Measurements from ENCODE around the gene UNC45A.
"Not testable (repeated sequence)": the region's sequence is repeated elsewhere in the genome, so short reads cannot be mapped to it uniquely, and the experiment has no call there.

Gene UNC45A

DNA sequence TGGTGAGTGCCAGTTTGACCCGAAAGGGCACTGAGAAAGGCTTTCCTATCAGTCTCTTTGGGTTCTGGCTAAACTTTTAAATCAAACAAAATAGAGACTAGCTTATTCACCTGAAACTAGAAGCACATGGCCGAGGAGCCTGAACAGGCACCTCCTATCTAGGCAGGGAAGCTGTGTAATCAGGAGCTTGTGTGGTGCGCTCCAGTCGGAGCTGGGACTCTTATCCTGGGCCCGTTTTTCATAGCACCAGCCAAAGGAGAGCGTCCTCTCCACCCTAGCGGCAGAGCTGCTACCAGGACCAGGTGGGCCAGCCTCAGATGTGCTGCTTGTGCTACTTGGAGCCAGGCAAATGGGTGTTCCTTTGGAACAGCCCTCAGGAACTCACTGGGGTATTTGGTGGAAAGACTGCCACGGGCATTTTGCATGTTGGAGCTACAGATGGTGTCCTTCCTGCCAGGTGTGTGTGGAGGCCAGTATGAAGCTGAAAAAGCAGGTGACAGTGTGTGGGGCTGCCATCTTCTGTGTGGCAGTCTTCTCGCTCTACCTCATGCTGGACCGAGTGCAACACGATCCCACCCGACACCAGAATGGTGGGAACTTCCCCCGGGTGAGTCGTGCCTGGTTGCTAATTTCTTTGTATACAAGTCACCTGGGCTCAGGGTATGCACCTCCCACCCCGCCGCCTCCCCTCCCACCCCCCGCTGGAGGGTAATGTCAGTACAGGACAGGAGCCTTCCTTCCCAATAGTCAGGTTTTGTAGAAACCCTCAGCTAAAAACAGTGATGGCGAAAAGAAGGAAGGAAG, 31.1 kb upstream of the UNC45A start:
- DNase-seq, result peak; percentile 26

DNA sequence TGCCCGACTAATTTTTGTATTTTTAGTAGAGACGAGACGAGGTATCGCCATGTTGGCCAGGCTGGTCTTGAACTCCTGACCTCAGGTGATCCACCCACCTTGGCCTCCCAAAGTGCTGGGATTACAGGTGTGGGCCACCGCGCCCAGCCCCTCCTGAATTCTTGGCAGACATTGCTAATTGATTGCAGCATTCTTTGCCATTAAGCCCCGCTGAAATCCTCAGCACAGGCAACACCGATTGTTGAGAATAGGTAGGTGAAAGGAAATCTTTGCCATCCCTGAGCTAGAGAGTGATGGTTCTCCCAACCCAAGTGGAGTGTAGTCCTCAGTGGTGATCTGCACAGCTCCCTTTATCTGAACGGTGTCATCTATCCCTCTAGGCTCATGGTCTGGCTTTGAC, 30.3 kb upstream of the UNC45A start:
- no peak for DNase-seq

DNA sequence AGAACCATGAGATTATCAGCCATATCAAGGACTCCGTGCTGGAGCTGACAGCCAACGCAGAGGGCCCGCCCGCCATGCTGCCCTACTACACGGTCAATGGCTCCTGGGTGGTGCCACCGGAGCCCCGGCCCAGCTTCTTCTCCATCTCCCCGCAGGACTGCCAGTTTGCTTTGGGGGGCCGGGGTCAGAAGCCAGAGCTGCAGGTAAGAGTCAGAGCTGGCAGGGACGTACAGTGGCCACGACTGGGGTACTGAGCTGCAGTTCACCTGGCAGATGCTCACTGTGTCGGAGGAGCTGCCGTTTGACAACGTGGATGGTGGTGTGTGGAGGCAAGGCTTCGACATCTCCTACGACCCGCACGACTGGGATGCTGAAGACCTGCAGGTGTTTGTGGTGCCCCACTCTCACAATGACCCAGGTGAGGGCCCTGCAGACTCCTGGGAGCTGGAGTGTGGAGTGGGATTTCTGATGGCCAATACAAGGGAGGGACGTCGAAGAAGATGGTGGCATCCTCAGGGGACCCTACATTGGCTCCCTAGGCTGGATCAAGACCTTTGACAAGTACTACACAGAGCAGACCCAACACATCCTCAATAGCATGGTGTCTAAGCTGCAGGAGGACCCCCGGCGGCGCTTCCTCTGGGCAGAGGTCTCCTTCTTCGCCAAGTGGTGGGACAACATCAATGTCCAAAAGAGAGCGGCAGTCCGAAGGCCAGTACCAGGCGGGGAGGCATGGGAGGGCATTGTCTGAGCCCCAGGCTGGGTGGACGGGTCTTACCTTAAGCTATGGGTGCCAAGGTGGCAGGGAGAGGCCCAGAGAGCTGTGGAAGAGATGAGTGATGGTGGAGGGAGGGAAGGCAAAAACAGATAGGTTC, 29.5 kb upstream of the UNC45A start:
- no peak for DNase-seq

DNA sequence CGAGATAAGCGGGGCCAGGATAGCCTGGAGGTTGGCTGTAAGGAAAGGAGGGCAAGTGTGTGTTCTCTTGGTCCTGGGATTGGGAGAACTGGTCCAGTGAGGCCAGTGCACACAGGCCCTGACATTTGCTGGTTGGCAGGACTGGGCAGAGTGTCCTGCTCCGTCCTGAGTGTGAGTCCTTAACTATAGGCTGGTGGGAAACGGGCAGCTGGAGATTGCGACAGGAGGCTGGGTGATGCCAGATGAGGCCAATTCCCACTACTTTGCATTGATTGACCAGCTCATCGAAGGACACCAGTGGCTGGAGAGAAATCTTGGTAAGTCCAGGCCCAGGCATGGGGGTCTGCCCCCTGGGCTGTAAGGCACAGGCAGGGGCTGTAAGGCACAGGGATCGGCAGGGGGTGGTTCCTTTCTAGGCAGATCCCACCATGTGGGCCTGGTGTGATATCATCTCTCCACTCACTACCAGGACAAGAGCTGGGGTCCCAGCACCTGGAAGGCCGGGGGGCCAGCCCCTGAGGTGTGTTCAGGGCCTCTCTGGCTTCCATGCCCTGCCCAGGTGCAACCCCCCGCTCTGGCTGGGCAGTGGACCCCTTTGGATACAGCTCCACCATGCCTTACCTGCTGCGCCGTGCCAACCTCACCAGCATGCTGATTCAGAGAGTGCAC, 28.8 kb upstream of the UNC45A start:
- no peak for DNase-seq

DNA sequence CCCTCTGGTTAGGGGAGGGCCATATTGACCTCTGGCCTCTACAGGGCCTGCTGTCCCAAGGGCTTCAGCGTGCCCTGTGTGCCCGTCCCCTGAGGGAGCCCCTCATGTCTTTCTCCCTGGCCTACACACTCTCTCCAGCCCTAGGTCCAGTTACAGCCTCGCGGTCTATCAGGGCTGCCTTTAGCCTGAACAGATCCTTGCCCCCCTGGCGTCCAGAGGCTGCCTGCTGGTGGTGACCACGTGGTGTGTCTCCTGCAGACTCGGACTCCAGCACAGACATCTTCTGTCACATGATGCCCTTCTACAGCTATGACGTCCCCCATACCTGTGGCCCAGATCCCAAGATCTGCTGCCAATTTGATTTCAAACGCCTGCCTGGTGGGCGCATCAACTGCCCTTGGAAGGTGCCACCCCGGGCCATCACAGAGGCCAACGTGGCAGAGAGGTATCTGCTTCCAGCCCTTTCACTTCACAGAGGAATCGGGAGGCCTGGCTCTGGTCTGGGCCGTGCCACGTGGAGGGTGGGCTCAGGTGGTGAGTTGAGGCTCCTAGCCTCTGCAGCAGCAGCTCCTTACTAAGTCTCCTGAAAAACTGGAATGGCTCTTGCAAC, 27.9 kb upstream of the UNC45A start:
- DNase-seq, result no peak

DNA sequence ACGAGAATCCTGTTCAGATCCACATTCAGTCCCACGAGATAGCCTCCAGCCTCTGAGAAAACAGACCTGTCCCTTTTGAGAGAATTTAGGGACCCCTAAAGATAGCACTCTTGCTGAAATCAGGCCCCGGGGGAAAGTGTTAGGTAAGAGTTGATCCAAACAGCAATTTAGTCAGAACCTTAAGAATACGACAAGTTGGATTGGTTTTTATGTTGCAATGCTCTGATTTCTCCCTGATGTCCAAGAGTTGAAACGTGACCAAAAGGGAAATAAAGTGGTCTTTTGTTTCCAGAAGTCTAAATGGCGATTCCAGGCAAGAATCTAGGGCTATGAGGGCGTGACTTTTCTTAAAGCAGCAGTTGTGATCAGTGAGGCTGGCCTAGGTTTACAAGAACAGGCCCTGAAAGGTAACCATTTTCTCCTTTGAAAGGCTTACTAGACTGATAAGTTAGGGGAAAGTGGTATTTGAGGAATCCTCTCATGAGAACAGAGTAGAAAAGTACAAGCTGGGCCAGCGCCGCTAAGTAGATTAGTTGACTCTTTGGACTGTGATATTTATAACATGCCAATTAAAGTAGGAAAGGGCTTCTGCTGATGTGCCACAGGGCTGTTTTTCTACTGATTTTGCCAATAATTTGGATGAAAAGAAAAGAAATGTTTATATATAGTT, 27.1 kb upstream of the UNC45A start:
- DNase-seq, result peak; percentile 19

DNA sequence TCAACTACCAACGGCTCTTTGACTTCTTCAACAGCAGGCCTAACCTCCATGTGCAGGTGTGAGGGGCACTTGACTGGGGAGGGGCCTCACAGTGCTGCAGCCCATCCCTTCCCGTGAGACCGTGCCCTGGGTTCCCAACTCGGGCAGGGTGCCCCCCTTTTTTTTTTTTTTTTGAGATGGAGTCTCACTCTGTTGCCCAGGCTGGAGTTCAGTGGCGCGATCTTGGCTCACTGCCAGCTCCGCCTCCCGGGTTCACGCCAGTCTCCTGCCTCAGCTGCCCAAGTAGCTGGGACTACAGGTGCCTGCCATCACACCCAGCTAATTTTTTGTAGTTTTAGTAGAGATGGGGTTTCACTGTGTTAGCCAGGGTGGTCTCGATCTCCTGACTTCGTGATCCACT, 25.6 kb upstream of the UNC45A start:
- DNase-seq, result not testable (repeated sequence)

DNA sequence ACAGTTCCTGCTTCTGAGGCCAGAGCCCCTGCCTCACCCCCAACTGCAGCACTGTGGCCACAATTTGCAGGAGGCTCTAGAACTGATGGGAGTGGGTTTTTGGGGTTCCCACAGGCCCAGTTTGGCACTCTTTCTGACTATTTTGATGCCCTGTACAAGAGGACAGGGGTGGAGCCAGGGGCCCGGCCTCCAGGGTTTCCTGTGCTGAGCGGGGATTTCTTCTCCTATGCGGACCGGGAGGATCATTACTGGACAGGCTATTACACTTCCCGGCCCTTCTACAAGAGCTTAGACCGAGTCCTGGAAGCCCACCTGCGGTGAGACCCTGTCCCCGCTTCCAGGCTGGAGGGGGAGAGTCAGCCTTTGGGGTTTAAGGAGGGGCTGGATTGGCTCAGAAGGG, 25.1 kb upstream of the UNC45A start:
- no peak for DNase-seq

DNA sequence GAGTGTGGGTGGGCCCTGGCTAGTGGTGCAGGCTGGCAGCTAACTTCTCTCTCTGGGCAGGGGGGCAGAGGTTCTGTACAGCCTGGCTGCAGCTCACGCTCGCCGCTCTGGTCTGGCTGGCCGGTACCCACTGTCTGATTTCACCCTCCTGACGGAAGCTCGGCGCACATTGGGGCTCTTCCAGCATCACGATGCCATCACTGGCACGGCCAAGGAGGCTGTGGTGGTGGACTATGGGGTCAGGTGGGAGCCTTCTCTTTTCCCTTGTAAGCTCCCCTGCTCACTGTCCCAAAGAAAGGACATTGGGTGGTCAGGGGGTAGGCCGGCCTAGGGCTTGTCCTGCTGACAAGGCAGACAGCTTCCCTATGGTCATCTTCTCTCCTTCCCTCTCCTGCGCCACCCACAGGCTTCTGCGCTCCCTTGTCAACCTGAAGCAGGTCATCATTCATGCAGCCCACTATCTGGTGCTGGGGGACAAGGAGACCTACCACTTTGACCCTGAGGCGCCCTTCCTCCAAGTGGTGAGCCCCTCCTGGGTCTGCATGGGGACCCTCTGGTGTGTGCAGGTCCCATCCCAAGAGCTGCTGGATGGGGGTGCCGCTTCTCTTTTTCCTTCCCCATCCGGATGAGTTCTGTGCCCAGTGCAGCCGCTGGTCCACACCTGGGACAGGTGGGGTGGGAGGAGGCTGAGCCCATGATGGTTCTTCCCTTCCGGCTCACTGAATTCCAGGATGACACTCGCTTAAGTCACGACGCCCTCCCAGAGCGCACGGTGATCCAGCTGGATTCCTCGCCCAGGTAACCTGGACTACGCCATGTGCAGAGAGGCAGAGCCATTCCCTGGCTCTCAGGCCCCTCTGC, 24.4 kb upstream of the UNC45A start:
- no peak for DNase-seq

DNA sequence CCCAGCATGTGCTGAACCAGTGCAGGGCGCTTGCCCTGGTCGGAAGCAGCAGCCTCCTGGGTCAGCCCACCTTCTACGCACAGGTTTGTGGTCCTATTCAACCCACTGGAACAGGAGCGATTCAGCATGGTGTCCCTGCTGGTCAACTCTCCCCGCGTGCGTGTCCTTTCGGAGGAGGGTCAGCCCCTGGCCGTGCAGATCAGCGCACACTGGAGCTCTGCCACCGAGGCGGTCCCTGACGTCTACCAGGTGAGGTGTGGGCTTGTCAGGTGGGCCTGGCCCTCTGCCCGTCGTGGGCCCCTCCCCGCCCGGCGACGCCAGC, 23.8 kb upstream of the UNC45A start:
- no peak for DNase-seq

DNA sequence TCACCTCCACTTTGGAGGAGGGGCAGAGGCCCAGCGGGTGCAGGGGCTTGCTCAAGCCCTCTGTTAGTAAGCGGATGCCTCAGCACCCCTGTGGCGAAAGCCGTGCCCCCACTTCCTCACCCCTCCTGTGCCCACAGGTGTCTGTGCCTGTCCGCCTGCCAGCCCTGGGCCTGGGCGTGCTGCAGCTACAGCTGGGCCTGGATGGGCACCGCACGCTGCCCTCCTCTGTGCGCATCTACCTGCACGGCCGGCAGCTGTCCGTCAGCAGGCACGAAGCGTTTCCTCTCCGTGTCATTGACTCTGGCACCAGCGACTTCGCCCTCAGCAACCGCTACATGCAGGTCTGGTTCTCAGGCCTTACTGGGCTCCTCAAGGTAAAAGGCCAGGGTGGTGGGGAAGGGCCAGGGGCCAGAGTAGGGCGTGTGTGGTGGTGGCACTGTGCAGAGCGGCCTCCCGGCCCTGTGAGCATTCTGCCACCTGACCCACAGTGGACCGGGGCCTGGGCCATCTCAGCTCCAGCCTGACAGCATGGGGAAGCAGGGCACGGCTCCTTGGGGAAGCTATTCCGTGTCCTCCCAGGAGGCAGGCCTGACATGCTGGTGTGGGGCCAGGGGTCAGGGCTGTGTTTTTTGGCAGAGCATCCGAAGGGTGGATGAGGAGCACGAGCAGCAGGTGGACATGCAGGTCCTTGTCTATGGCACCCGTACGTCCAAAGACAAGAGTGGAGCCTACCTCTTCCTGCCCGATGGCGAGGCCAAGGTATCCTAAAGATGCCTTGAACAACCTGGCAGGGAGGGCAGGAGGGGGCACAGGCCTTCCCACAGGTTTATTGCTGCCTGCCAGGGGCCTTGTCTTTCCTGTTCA, 22.9 kb upstream of the UNC45A start:
- DNase-seq, result no peak

DNA sequence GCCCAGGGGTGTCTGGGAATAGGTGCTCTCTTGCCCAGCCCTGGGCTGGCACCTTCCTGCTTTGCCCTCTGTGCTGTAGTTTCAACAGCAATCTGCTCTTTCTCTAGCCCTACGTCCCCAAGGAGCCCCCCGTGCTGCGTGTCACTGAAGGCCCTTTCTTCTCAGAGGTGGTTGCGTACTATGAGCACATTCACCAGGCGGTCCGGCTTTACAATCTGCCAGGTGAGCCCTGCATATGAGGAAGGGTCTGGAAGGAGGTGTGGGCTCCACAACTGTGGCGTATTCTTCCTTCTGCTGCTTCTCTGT, 22.4 kb upstream of the UNC45A start:
- no peak for DNase-seq

DNA sequence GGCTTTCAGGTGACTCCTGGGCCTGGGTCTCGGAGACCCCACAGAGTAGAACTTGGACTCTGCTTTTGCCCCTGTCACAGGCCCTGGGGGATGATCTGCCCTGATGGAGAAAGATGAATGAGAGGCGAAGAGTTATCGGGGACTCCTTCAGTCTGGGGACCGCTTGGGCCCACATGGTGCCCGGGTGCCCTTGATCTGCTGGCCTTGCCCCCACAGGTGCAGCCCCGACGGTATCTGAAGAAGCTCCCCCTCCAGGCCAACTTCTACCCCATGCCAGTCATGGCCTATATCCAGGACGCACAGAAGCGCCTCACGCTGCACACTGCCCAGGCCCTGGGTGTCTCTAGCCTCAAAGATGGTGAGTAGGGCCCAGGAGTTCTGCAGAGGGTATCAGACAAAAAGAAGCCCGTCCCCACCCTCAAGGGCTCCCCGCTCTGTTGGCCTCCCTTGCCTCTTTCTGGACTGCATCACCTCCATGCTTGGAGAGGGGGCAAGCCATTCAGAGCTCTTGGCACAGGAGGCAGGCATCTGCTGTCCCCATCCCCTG, 21.6 kb upstream of the UNC45A start:
- no peak for DNase-seq

DNA sequence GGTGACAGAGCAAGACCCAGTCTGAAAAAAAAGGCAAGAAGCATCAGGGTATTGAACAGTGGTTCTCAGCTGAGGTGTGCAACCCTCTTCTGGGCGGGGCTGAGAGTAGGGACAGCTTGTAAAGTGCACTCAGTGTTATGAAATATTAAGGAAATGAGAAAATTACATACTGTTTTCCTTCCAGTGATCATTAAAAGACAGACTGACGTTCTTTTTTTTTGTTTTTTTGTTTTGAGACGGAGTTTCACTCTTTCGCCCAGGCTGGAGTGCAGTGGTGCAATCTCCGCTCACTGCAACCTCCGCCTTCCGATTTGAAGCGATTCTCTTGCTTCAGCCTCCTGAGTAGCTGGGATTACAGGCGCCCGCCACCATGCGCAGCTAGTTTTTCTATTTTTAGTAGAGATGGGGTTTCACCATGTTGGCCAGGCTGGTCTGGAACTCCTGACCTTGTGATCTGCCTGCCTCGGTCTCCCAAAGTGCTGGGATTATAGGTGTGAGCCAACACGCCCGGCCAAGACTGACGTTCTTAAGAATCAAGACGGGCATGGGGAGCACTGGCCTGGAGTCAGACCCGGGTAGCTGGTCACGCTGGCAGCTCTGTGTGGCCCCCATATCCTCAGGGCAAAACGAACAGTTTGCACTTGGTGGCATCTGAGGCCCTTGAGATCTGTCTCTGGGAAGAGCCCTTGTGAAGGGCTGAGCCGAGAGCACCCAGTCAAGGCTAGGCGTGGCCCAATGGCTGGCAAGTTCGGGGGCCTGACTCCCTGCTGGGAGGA, 20.6 kb upstream of the UNC45A start:
- DNase-seq, result no peak

DNA sequence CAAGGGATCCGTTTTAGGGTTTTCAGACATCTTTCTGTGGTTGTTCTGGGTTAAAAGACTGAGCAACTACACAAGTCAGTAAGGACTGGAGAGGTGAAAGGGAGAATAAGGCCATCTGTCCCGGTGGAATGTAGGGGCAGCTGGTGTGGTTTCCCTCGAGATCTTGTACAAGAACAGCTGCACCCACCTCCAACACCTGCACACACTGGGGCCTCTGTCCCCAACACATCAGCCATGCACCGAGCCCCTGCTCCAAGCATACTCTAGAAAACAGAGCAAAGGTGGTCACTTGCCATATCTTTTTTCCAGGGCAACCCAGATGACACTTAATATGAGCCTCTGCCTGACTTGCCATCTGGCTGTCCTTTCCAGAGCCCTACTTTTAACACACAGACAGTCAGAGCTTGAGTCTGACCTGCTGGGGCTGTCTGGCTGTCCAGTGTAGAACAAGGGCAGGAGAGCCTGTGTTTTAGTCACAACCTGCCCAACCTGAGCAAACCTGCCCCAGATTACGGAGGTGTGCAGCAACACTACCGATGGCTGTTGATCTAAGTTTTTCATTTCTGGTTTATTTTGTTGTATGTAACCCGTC, 19.8 kb upstream of the UNC45A start:
- peak; percentile 56 for DNase-seq

DNA sequence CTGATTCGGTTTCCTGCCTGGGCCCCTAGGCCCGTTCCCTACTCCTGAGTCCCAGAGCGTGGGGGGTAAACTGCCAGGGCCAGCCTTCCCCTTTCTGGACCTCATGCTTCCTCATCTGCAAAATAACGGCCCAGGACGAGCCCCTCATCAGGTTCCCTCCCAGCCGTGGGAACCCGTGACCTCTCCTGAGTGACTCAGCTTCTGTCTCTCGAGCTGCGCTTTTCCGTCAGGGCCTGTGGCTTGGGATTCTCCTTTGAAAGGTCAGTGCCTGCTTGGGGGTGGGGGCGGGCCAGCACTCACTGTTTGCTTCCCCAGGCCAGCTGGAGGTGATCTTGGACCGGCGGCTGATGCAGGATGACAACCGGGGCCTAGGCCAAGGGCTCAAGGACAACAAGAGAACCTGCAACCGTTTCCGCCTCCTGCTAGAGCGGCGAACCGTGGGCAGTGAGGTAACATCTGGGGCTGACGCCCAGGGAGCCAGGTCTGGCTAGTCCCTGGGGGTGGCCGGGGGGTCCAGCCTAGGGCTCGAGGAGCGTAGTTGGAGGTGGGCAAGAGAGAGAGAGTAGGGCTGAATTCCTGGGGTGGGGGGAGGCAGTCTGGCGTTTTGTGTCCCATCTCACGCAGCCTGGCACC, 19.2 kb upstream of the UNC45A start:
- DNase-seq, result no peak

DNA sequence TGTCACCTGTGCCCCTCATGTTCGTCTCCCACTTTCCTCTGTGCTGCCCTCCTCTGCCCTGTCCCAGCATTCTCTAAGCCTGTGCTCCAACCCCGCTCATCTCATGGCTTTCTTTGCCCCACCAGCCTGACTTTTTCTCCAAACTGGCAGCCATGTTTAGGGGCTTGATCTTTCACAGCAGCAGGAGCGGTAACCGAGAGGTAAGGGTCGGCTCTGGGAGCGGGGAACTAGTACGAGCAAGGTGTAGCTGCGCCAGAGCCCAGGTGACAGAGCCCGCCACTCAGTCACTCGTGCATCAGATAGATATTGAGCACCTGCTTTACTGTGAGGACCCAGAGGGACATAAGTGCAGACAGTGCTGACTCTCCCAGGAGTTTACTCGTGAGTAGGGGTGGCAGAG, 18.6 kb upstream of the UNC45A start:
- DNase-seq, result no peak

DNA sequence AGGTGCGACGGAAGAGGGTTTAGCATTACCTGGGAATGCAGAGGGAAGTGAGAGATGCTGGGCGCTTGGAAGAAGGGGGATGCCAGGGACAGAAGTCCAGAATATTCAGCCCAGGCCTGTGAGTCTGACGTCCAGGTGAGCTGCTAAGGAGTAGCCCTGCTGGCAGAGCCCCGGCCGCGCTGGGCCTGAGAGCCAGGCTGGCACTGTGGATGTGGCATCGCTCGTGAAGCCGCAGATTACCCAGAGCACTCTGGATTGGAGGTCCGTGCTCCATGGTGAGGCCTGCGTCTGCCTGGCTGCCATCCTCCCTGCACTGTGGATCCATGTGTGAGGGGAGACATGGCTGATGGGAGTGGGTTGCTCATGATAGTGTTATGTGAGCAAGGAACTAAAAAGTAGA, 17.5 kb upstream of the UNC45A start:
- DNase-seq, result no peak
